K562 (cell line): Measurements from ENCODE around the gene SDK1. TPM values are rescaled to one million over a fixed set of nuclear protein-coding genes. Genes with fewer than 3 reads are reported as not detected.
"Not testable (repeated sequence)": the region's sequence is repeated elsewhere in the genome, so short reads cannot be mapped to it uniquely, and the experiment has no call there.

Experiments
- ATAC-seq: fragments of 200-7000 bp; cut with Tn5 transposase; 3 replicates; pipeline ENCODE4 v1.9.1; 2020; ENCODE audit warnings: moderate library complexity
- BruUV-seq: library from RNA; stranded (reverse); fragments of 400-500 nt; replicated peaks from 2 replicates; lab custom pipeline; 2021; lab: Mats Ljungman, UMichigan
- CTCF ChIA-PET: fragments of 300-600 bp; formaldehyde crosslinking; extraction: SDS; loops from one replicate; lab custom pipeline; 2021; ENCODE audit warnings: low intra/inter-chr PET ratio; lab: Yijun Ruan, JAX
- POLR2A ChIA-PET: fragments of 300-600, 350-650 bp; sonication (Branson Sonifier 250); formaldehyde crosslinking; extraction: SDS; loops from one replicate; lab custom pipeline; 2021; ENCODE audit warnings: antibody characterized with exemption, inconsistent platforms; lab: Yijun Ruan, JAX
- DNase-seq, 4 experiments: peaks; one replicate each; pipeline versions ENCODE4 v3.0.0 to v3.0.0-alpha.2; 2011 to 2018; ENCODE audit warnings: low spot score in 3 of 4, mixed read lengths in 3 of 4; ENCODE audit errors: extremely low read depth in 1 of 4
- FAIRE-seq: peaks from 2 replicates; lab custom pipeline; 2011; peaks lifted over from hg19 to GRCh38; lab: Jason Lieb, UNC
- H2AFZ ChIP-seq: 2 replicates; pipeline ENCODE4 v1.6.0; 2011; ENCODE audit warnings: low read depth, low read length, control low read depth, inconsistent platforms
- H3K27ac ChIP-seq: fragments of 200-600 bp; 3 replicates; pipeline ENCODE4 v1.8.0; 2011; ENCODE audit warnings: low read depth, mild to moderate bottlenecking, control low read depth, inconsistent platforms, low read length, moderate library complexity, mixed read lengths; ENCODE audit errors: extremely low read depth
- H3K27me3 ChIP-seq, 2 experiments: fragments of 300-600 bp in 1 of 2; 2 replicates in 1 of 2; 3 replicates in 1 of 2; pipeline versions ENCODE4 v1.6.0 to v1.8.0; 2011; ENCODE audit warnings: inconsistent platforms in 2 of 2, low read length in 2 of 2, mild to moderate bottlenecking in 1 of 2, mixed read lengths in 1 of 2, moderate library complexity in 1 of 2; ENCODE audit not compliant: control insufficient read depth in 2 of 2, insufficient read depth in 2 of 2
- H3K36me3 ChIP-seq: fragments of 300-600 bp; 3 replicates; pipeline ENCODE4 v1.8.0; 2011; ENCODE audit warnings: mild to moderate bottlenecking, low read length, inconsistent platforms; ENCODE audit not compliant: control insufficient read depth, insufficient read depth
- H3K4me1 ChIP-seq, 2 experiments: fragments of 200-600 bp in 1 of 2; replicated peaks in 1 of 2; 2 replicates in 1 of 2; 3 replicates in 1 of 2; pipeline versions ENCODE4 v1.5.1 to v1.8.0; 2011; ENCODE audit warnings: inconsistent platforms in 2 of 2, low read length in 2 of 2, mild to moderate bottlenecking in 1 of 2, mixed read lengths in 1 of 2, moderate library complexity in 1 of 2; ENCODE audit not compliant: control insufficient read depth in 2 of 2, insufficient read depth in 2 of 2
- H3K4me2 ChIP-seq: 2 replicates; pipeline ENCODE4 v1.6.1; 2011; ENCODE audit warnings: low read length, control low read depth, inconsistent platforms, mixed read lengths; ENCODE audit not compliant: insufficient read depth
- H3K4me3 ChIP-seq: fragments of 200-600 bp; sonication (generic), shearing (Covaris generic); 2 replicates; pipeline ENCODE4 v1.5.1; 2016; ENCODE audit warnings: control low read depth, inconsistent platforms
- H3K79me2 ChIP-seq: fragments of 200-600 bp; 3 replicates; pipeline ENCODE4 v1.8.0; 2011; ENCODE audit warnings: low read length, inconsistent platforms; ENCODE audit not compliant: control insufficient read depth, insufficient read depth
- H3K9ac ChIP-seq, 2 experiments: 2 replicates each; pipeline versions ENCODE4 v1.6.0 to v1.6.1; 2011; ENCODE audit warnings: low read depth in 2 of 2, low read length in 2 of 2, control low read depth in 1 of 2, inconsistent platforms in 1 of 2, mild to moderate bottlenecking in 1 of 2, mixed read lengths in 1 of 2; ENCODE audit not compliant: insufficient read depth in 1 of 2
- H3K9me1 ChIP-seq: one replicate; pipeline ENCODE4 v1.6.0; 2011; ENCODE audit warnings: inconsistent platforms, mild to moderate bottlenecking, low read length, moderate library complexity; ENCODE audit not compliant: control insufficient read depth, insufficient read depth
- H3K9me3 ChIP-seq: replicated peaks from 2 replicates; pipeline ENCODE4 v1.5.1; 2011; ENCODE audit warnings: low read depth, low read length, inconsistent platforms; ENCODE audit not compliant: control insufficient read depth, insufficient read depth
- H4K20me1 ChIP-seq: replicated peaks from 2 replicates; pipeline ENCODE4 v1.6.1; 2011; ENCODE audit warnings: low read length, inconsistent platforms, mixed read lengths; ENCODE audit not compliant: control insufficient read depth, insufficient read depth
- AFF1 ChIP-seq, 2 experiments: fragments of 450-650 bp; IDR thresholded peaks; 2 replicates each; pipeline ENCODE4 v1.6.1; 2018; ENCODE audit warnings: mild to moderate bottlenecking in 2 of 2, low read depth in 1 of 2; ENCODE audit not compliant: partially characterized antibody in 2 of 2
- FOXK2 ChIP-seq, 2 experiments: fragments of 450-650 bp; IDR thresholded peaks in 1 of 2; conservative IDR thresholded peaks in 1 of 2; 2 replicates each; pipeline ENCODE4 v1.6.1; 2016; ENCODE audit warnings: low read depth in 2 of 2, mild to moderate bottlenecking in 1 of 2
- MTF1 ChIP-seq: fragments of 250-450 bp; sonication (Bioruptor Pico); IDR thresholded peaks from 2 replicates; pipeline ENCODE4 v1.9.0; 2021; ENCODE audit warnings: moderate library complexity, mild to moderate bottlenecking, inconsistent platforms, borderline replicate concordance
- PYGO2 ChIP-seq: fragments of 450-650 bp; IDR thresholded peaks from 2 replicates; pipeline ENCODE4 v1.6.1; 2016; ENCODE audit warnings: mild to moderate bottlenecking, missing genetic modification characterization, moderate library complexity, missing compliant biosample characterization
- STAT5A ChIP-seq: IDR thresholded peaks from 2 replicates; pipeline ENCODE4 v1.6.1; 2012; ENCODE audit warnings: low read length, inconsistent platforms, borderline replicate concordance
- ZNF253 ChIP-seq: fragments of 250-450 bp; sonication (Bioruptor Pico); conservative IDR thresholded peaks from 2 replicates; pipeline ENCODE4 v1.6.1; 2021; ENCODE audit warnings: mild to moderate bottlenecking
- WGBS: fragments of 100-300 bp; shearing (Covaris generic); methylation state at CpG from one replicate; pipeline ENCODE4 v1.1.6; 2016; ENCODE audit warnings: low coverage, mixed read lengths; ENCODE audit not compliant: insufficient coverage; ENCODE audit errors: missing lambda C conversion rate; 5-methylcytosine and 5-hydroxymethylcytosine counted together
- in situ Hi-C: fragments of 300-500 bp; cut with MboI; formaldehyde crosslinking; loops from 4 replicates; pipeline ENCODE4 v1.15.0; 2018; ENCODE audit warnings: inconsistent platforms, mixed read lengths
- intact Hi-C: fragments of 100-400 bp; cut with micrococcal nuclease; formaldehyde crosslinking; loops from 2 replicates; pipeline ENCODE4 v1.14.2; 2022
- polyA plus RNA-seq, 8 experiments: library from polyadenylated mRNA; depleted of rRNA in 4 of 8; stranded (reverse) in 5 of 8; unstranded in 3 of 8; fragments of >200 nt; fragmentation: Nextera tagmentation in 2 of 8; fragmentation: Illumina TruSeq in 1 of 8; extraction: Ambion mirVana in 2 of 8; extraction: Trizol in 1 of 8; gene quantifications; 2 replicates each; pipeline versions ENCODE4 v1.2.1 to v1.2.3, GENCODE V29; 2011 to 2014; ENCODE audit warnings: inconsistent platforms in 1 of 8, missing spikeins in 1 of 8
- total RNA-seq, 7 experiments: library from RNA; depleted of rRNA in 6 of 7; stranded (reverse); fragments of >200 nt in 6 of 7; fragmentation: Illumina TruSeq in 2 of 7; extraction: Trizol in 2 of 7; gene quantifications; 2 replicates each; pipeline versions ENCODE4 v1.2.1 to v1.2.3, GENCODE V29; 2011 to 2021; ENCODE audit warnings: low replicate concordance in 1 of 7

The SDK1 gene
- total and polyA plus RNA-seq, 9 of the 15 experiments (the other 6 are each of a cell fraction or from before 2014, with no cell fraction given), result 0.16 TPM; not detected in 8

GRCh38 chr7:3937605-3938004 lies 636.6 kb downstream of the SDK1 start:
- H3K4me1 ChIP-seq, result no peaks in the 10 kb centered on the region
- no peak overlapping the region for H3K4me3 ChIP-seq
- POLR2A ChIA-PET, result interaction anchor here (1.0 kb wide), 1 partner anchor 14 kb away, joined by 3 read pairs; no protein-coding TSS in a partner anchor
- CTCF ChIA-PET, result no interaction called here
- H3K9me1 ChIP-seq, result no peaks in the 10 kb centered on the region
- H4K20me1 ChIP-seq, result no peaks in the 10 kb centered on the region; the same call in 1 of the 2 replicates
- intact Hi-C loops, result no loop called here
- FAIRE-seq (no peak), DNase-seq (no peak), ATAC-seq (no peak)
- no peak overlapping the region for H3K27ac ChIP-seq
- no peaks in the 10 kb centered on the region for H3K9me3 ChIP-seq
- H3K27me3 ChIP-seq, result peaks cover 4 to 36% of the 10 kb centered on the region in 2 experiments; a peak in 3 of 5 replicates
- in situ Hi-C loops, result no loop called here
- TF ChIP-seq ZNF253 (CRISPR knock-in tag) (no peak), AFF1 (IDR thresholded peaks at IDR 0.05; ENCODE audit: low read depth in 1 of 2, partially characterized antibody in 2 of 2) (no peak), FOXK2 (conservative IDR thresholded peaks at IDR 0.05 in 1 of 2, IDR thresholded peaks at IDR 0.05 in 1 of 2; ENCODE audit: low read depth in 2 of 2) (no peak), MTF1 (no peak), PYGO2 (tag) (no peak), STAT5A (no peak)
- H3K4me2 ChIP-seq, result no peak overlapping the region
- 0% methylated on average over 13 of the region's 14 CpGs for WGBS
- H3K36me3 ChIP-seq, result no peaks in the 10 kb centered on the region
- no peaks in the 10 kb centered on the region for H3K79me2 ChIP-seq
- no TSS peak for BruUV-seq
- H2AFZ ChIP-seq, result no peak overlapping the region
- no peak overlapping the region for H3K9ac ChIP-seq

GRCh38 chr7:3941706-3942105 lies 640.7 kb downstream of the SDK1 start:
- ATAC-seq, H3K9me3 ChIP-seq, H2AFZ ChIP-seq, BruUV-seq, DNase-seq, H4K20me1 ChIP-seq, POLR2A ChIA-PET, CTCF ChIA-PET, H3K27ac ChIP-seq, in situ Hi-C loops, H3K36me3 ChIP-seq, H3K4me2 ChIP-seq, H3K9me1 ChIP-seq, H3K4me1 ChIP-seq, H3K9ac ChIP-seq, FAIRE-seq, intact Hi-C loops, H3K4me3 ChIP-seq, H3K79me2 ChIP-seq: not testable (repeated sequence)
- peaks cover 7 to 36% of the 10 kb centered on the region in 2 experiments; a peak in 3 of 5 replicates for H3K27me3 ChIP-seq
- 0% methylated on average over 5 of the region's 12 CpGs for WGBS
